HG03139 (cell line): ENCODE data around the gene PURA.

Experiments
- ATAC-seq: cut with Tn5 transposase; IDR thresholded peaks from one replicate; pipeline ENCODE4 v1.9.1; 2021; ENCODE audit not compliant: unreplicated experiment

Gene PURA

GRCh38 chr5:140109759-140110645 lies 3.9 kb upstream of the PURA start:
- ATAC-seq = no peak

- no peak for ATAC-seq
Measured at GRCh38 chr5:140110646-140110957, 3.3 kb upstream of the PURA start.

- ATAC-seq = no peak
Measured at GRCh38 chr5:140111011-140111858, 2.7 kb upstream of the PURA start.

GRCh38 chr5:140111859-140112551 lies 1.9 kb upstream of the PURA start:
- no peak for ATAC-seq

GRCh38 chr5:140112685-140113179 lies 1.2 kb upstream of the PURA start:
- no peak for ATAC-seq

GRCh38 chr5:140113180-140113698 lies 670 bp upstream of the PURA start:
- no peak for ATAC-seq

GRCh38 chr5:140114341-140115185 lies 654 bp downstream of the PURA start:
- peak; percentile 25 for ATAC-seq

GRCh38 chr5:140115186-140115500 lies 1.2 kb downstream of the PURA start:
- no peak for ATAC-seq

GRCh38 chr5:140116716-140117115 lies 2.8 kb downstream of the PURA start:
- ATAC-seq = no peak

GRCh38 chr5:140117523-140117922 lies 3.6 kb downstream of the PURA start:
- ATAC-seq = no peak

GRCh38 chr5:140118302-140118936 lies 4.5 kb downstream of the PURA start:
- no peak for ATAC-seq

- ATAC-seq = no peak
Measured at GRCh38 chr5:140125637-140126036, 11.7 kb downstream of the PURA start, which contains the start of gene IGIP. TSS of gene IGIP (plus strand) at chr5:140125937. CDS start at chr5:140128477, 2,540 bp downstream.

GRCh38 chr5:140126315-140127012 lies 12.6 kb downstream of the PURA start:
- no peak for ATAC-seq

GRCh38 chr5:140128376-140128775 lies 14.5 kb downstream of the PURA start:
- no peak for ATAC-seq

GRCh38 chr5:140130949-140131733 lies 17.2 kb downstream of the PURA start:
- ATAC-seq = no peak

- no peak for ATAC-seq
Measured at GRCh38 chr5:140131967-140132409, 18.1 kb downstream of the PURA start.

GRCh38 chr5:140133514-140134167 lies 19.7 kb downstream of the PURA start:
- ATAC-seq = no peak
